Measurements from ENCODE around the gene THSD4.

Gene THSD4

DNA sequence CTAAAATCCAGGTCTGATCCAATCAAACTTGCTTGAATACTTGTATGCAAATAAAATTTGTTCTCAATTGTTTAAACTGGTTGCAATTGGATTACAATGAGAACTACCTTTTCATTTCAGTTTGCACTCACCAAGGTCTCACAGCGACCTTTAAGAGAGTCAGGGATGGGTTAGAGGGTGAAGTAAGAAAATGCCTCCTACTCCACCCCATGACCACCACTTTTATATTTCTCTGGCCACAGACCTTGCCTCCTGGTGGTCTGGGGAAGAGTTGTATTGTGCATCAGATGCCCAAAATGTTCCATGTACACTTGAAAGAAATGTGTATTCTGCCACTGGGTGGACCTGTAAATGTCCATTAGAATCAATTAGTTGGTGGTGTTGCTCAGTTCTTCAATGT is 16.4 kb upstream of the THSD4 start:
- no peak for DNase-seq

DNA sequence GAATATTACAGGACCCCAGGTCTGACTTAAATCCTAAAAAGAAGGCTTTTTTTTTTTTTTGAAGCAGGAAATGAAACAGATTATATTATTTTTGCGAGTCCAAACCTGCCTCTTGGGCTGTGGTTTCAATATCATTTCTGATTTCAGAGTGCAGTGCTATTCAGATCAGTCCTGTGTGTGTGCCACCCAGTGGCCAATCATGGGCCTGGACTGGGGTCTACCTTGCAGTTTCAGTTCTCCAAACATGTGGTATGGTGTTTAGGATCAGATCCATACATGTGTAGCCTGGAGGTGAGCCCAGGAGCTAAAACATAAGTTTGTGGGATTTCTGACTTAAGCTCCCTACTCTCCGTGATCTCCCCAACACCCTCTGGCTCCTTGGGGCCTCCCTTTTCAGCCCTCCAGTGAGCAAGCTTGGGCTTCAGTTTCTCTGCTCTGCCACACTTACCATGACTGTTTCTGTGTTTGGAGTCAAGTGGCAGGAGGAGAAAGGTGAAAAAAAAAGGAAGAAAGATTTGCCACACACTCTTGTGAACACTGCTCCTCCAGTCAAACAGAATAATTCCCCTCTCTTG is 12.1 kb upstream of the THSD4 start:
- DNase-seq = no peak

DNA sequence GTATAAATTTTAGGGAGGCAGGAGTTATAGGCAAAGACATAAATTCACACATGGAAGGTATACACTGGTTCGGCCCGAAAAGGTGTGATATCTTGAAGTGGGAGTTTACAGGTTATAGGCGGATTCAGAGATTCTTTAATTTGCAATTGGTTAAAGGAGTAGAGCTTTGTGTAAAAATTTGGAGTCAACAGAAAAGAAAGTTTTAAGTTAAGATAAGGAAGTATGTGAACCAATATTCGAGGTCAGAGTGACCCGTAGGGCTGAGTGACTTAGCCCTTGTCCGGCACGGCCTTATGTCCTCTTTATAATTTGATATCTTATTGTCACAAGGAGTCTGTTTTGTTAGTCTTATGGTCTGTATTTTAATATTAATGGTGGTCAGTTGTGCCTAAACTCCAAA is 10.6 kb upstream of the THSD4 start:
- no peak for DNase-seq

DNA sequence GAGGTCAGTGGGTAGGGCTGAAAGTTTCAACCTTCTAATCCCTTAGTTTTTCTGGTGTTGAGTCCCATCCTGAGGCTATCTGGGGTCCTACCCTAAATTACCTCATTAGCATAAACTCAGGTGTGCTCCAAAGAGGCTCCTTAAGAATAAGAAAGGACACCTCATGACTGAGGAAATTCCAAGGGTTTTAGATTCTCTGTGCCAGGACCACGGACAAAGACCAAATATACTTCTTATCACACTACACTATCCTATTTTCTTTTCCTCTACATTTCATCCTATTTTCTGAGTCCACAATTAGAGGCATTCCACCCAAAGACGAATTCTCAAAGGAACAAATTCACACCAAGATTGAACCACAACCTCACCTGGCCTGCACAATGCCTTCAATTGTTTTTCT is 9.8 kb upstream of the THSD4 start:
- DNase-seq = no peak

DNA sequence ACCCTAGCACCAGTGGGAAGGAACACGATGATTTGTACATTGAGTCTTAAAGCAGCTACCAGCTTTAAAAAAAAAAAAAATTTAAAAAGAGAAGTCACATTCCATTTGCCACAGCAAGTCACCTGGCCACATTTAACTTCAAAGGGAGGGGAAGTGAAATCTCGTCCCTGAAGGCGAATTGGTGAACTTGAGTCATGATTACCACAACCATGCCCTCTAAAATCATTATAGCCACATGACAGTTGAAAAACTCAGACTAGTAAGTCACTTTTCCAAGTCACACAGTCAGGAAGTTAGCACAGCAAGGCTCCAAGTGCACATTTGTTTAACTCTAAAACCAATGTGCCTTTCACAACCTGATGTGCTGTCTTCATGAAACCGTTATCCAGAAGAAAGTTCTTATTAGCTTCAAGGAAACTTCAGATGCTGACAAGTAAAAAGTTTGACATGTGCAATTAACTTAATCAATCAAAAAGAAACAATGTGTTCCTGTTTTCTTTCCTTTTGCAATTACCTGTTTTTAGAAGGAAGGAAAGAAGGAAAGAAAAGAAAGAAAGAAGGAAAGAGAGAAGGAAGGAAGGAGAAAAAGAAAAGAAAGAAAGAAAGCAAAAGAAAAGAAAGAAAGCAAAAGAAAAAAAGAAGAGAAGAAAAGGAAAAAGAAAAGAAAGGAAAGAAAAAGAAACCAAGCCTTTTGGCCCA is 8.3 kb upstream of the THSD4 start:
- no peak for DNase-seq

DNA sequence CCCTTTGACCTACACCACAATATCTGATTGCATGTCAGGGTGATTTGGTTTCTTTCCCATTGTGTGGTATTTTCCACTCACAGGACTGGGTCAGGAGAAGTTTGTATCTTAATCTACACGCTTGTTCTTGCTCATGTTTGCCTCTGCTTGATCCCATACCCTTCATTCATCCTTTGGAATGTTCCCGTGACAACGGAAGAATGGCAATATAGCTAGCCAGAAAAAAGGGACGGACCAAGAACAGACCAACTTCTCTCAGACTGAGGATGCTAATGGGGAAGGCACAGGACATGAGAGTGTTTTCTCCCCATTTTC is 7.8 kb upstream of the THSD4 start:
- no peak for DNase-seq

DNA sequence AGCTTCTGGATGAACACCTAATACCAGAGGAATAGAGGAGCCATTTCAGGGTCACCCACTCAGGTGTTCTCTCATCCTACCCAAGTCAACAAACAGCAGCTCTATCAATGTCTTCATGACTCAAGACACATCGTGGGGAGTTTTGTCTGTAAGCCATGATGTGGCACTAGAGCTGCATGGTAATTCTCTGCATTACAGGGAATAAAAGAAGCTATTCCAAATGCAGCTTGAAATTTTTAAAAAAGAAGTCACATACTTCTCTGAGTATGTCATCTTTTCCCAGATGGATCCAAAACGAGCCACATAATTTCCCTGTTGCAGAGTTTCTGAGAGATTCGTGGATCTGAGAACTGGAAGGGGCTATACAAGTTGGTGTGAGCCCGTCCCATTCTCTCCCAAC is 6.1 kb upstream of the THSD4 start:
- no peak for DNase-seq

DNA sequence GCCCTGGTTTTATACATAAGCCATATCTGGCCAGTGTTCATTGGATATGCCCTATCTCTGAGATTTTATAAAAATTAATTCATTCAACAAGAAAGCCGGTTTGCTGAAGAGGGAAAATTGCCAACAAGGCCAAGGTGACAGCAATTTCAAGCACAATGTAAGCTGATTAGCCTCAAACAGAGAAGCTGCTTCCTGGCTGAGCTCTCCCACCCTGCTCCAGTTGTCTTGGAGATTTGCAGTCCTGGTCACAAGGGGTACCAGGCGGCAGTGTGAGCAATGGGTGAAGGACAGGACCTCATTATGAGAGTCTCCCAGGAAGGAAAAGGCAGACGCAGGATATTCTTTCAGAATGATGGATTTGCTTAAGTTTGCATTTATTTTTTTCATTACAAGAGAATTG is 5.4 kb upstream of the THSD4 start:
- no peak for DNase-seq

DNA sequence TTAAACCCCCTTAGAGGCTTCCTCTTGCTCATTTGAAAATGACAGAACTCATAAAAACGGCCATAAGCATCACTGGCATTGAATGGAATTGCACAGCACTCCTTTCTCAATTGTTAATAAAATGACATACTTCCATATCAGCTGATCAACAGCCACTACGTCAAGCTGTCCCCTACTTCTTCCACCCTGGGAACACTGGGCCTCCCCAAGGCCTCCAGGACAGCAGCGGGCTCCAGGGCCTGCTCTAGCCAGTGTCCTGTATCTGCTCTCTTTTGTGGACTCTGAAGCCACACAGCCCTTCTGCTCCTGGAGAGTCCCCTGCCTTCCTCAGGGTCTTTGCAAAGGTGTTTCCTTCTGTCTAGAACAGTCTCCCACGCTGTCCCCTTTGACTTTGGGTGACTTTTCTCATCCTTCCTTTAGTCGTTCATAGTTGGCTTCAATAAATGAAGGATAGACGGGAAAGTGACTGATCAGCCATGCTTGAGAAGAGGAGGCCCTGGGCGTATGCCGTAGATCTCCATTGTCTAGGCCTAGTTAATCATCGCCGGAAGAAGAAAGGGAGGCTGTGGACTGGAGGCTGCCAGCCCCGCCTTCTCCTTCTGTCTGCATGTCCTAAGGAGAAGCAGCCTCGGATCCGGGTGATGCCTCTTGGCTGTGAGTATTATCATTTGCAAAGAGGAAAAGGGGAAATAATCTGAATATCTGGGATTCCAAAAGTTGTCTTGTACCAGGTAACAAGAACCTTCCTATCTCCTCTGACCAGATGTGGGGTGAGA is 4.7 kb upstream of the THSD4 start:
- DNase-seq = no peak

DNA sequence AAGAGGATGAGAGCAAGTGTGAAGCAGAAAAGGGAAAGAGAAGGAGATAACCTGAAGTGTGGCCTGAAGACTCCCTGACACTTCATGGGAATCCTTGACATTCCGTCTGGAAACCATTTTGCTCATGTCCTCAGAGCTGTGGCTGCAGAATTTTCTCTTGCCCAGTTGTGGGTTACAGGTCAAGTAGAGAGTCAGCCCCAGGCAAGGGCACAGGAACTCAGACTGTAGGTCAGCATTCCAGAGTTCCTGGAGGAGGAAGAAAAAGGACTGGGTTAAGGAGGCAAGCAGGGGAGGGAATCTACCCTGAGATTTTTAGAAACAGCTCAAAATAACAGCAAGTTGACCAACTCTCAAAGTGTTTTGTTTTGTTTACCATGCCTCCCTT is 4.1 kb upstream of the THSD4 start:
- DNase-seq = no peak

DNA sequence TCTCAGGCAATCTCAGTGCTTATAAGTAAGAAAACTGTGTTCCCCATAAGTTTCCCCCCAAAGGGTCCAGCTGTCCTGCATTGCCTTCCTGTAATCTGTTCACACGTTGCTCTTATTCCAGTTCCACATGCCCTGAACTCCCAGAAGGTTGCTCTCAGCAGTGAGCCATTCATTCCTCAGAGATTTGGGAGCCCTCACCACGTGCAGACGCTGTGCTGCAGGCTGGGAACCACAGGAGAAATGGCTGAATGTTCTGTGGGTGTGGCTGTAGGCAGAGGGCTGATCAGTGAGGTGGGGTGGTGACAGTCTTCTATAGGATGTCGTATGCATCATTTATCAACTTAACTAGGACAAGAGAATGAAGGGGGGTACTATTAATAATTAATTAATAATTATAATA is 3.3 kb upstream of the THSD4 start:
- no peak for DNase-seq

DNA sequence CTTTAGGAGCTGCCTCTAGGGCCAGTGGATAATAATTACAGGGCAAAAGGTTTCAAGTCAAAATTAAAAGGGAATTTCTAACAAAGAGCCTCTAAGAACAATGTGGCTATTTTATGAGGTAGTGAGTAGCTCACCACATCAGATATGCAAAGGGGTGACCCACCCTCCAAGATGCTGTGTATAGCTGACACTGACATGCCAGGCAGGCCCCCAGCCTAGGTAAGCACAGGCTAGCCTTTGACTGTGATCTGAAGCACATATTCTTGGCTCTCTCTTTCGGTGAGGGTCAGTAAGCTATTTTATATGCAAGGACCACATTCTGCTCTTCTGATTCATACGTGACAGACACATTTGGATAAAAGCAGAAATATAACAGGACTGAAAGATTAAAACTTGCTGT is 2.8 kb upstream of the THSD4 start:
- DNase-seq = no peak

DNA sequence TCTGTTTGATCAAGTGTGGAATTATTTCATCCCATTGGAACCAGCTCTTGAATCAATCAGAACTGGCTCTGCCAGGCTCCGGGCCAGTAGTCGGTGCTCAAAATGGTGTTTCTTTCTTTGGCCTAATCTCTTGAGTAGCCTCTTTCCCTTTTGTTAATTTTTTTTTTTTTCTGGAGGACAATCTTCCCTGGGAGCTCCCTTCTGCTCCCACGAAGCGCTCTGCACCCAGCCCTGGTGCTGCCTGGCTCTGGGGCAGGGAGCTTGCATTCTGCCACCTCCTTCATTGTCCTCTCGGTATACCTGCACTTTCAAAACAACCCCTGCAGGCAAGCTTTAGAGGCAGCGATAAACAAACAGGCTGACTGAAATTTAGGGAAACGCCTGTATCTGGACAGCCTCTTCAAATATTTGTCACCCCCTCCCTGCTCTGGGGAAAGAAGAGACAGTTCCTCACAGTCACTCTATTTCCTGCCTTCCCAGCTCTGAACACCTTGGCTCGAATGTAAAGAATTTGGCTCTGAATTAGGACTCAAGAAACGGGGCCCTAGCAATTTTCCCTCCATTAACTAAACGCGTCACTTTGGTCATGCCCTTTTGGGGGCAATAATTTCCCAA is 1.1 kb upstream of the THSD4 start:
- peak in 1 of 2 experiments; percentile 12 for DNase-seq

DNA sequence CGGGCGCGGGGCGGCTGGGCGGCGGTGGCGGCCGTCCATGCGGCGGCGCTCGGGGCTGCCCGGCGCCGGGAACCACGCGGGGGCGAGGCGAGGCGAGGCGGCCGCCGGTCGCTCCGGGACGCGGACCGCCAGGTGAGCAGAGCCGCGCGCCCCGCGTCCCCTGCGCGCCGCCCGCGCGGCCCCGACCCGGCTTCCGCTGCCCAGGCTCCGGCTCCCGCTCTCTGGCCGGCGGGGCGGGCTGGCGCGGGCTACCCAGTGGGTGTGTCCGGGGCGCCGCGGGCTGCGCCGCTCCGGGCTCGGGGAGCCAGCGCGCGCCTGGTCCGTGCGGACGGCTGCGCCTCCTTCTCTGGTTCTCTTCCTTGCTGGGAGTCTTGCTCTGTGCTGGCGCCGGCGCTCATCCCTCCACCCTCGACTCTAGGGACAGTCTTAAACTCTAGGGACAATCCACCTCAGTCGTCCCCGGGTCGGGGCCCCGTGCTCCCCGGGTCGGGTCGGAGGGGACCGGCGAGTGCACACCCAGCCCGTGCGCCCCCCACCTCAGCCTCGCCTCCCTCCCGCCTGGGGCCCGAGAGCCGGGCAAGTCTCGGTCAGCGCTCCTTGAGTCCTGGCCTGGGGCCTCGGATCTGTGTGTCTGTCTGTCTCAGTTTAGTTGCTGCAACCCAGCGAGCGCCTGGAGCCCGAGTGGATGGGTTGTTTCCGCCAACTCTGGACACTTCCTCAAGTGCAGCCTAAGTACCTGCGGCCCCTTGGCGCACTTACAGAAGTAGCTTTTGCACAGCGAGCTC is 488 bp downstream of the THSD4 start:
- peak in 1 of 2 experiments; percentile 46 for DNase-seq

DNA sequence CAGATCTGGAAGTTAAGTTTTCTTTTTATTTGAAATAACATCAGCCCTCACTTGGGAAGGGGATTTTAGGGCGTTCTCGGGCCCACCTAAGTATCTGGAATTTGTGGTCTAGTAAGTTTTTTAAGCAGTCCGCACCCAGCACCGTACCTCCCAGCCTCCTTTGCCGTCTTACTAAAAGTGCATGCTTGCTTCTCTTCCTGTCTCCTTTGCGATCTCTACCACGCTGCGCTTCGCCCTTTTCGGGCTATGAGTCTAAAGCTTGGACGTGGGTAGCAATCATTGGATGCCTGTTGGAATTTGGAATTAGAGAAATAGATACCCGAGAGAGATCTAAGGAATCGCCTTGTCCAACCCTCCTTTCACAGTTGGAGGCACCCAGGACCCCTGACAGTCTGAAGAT is 1.1 kb downstream of the THSD4 start:
- DNase-seq = no peak

DNA sequence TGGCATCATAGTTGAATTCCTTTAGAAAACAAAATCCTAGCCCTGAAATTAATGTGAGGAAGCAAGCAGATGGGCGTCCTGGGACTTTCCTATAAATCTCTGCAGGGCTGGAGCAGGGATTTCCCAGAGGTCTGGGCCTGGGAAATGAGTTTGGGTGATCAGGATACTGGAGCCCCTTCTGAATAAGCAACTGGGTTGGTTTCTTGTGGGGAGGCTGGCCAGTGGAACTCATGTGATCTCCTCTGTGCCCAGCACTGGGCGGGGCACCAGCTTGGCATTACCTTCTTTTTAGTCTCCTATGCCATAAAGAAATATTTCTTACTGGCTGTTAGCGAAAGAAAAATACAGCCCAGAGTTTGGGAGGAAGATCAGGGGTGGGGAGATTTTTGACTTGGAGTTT is 1.7 kb downstream of the THSD4 start:
- DNase-seq = no peak

DNA sequence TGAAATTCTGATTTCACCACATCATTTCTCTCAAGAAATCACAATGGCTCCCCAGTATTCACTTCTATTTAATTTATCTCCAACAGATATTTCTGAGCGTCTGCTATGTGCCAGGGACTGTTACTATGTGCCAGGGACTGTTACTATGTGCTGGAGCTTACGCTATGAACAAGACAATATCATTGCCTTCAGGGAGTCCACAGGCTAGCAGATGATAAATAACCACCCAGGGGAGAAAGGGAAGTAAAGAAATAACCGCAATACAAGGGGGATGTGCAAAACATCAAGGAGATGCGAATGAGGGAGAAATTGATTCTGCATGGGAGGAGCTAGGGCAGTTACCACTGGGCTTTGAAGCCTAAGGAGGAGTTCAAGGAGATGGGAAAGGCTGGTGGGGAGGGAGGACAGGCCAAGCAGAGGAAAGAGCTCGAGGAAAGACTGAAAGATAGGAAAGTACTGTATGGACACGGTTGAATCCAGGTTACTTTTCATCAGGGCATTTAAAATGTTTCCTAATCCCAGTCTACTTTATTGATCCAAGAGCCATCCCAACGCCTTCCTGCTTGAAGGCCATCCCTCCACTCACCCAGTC is 2.5 kb downstream of the THSD4 start:
- DNase-seq = no peak

DNA sequence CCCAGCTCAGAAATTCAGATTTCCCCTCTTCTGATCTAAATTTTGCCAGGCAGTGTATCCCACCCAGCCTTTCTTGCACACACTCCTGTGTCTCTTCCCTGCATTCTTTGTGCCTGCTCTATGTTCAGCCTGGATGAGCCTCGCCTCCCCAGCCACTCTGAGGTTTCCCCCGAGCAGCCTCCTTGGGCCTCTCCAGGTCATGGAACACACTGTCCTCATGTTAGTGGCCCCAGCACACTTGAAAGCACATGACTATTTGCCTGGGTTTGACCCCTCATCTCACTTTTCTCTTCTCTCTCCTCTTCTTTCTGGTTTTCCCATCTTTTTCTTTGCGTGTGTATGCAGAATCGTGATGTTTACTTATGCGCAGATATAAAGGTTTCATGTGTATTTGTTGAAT is 3.1 kb downstream of the THSD4 start:
- no peak for DNase-seq

DNA sequence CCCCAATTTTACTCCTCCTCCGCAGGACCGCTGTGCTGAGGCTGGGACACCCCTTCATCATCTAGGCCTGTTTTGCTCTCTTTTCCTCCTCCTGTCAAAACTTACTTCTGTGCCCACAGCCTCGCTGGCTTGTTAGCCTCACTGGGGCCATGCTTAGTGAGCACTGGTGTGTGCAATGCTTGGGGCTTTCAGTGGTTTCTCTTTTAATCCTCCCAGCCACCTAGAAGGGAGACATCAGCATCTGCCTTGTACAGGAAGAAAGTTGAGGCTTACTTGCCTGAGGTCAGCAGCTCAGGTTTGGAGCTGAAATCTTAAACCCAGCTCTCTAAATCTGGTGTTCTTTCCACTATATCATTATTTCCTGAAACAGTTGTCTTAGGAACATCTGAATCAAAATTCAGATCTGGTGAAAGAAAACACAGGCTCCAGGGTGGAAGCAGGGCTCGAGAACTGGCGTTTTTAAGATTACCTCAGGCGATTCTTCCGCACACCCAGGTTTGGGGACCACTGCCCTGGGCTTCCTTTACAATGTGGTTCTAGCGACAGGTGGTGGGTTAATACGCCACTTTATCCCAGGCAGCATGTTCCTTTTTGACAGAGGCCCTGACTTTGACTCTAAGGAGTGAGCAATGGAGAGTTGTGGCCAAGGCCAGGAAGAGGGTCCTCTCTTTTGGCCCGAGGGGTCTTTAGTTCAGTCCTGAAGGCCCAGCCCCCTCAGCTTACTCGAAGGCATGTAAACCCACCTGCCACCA is 3.8 kb downstream of the THSD4 start:
- no peak for DNase-seq

DNA sequence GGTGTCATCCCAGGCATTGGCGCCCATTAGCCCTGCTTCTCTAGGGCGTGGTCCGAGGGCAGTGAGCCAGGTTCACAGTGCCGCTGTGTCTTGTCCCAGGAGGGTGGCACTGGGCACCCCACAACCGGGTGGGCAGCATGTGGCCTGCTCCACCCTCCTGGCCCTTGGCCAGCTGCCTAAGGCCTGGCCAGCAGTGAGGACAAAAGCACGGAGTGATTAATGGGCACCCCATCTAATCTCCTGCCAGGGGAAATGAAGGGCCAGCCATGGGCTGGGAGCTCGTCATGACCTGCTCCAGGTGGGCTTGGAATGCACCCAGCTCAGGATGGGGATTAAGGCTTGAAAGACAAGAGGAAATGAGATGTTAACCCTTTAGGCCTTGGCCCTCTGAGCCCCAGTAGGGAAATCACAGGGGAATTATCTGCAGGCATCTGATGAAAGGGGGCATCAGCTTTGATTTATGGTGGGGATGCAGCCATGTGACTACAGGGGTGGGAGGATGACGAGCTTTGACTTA is 5.2 kb downstream of the THSD4 start:
- DNase-seq = no peak

DNA sequence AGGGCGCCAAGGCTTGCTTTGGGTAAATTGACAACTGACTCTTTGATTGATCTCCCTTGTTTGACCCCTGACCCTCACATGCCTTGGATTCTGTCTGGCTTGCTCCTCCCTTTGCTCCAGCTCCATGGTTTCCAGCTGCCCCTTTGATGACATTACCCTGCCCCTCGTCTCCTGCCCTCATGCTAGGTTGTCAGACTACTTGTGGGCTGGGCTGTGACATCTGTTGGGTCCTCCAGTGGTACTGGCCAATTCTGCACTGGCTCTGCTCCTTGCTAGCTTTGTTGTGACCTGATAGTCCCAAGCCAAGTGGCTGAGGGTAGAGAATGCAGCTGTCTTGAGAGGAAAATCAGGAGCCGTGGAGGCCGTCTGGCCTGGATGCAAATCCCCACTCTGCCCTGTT is 6.2 kb downstream of the THSD4 start:
- DNase-seq = no peak

All from NCI-H2081 (cell line).